Stimulated activated CD4-positive, alpha-beta T cell treated with anti-CD3 and anti-CD28 coated beads, Interleukin-2, amount 100 ng/mL, for 4 hours (primary cell): ENCODE results near the gene ALDH1A2.
"Not testable (repeated sequence)": the region's sequence is repeated elsewhere in the genome, so short reads cannot be mapped to it uniquely, and the experiment has no call there.

Experiments used
- DNase-seq: peaks from one replicate; pipeline ENCODE4 v3.0.0-alpha.2; 2020; ENCODE audit warnings: low read depth

Gene ALDH1A2

DNA sequence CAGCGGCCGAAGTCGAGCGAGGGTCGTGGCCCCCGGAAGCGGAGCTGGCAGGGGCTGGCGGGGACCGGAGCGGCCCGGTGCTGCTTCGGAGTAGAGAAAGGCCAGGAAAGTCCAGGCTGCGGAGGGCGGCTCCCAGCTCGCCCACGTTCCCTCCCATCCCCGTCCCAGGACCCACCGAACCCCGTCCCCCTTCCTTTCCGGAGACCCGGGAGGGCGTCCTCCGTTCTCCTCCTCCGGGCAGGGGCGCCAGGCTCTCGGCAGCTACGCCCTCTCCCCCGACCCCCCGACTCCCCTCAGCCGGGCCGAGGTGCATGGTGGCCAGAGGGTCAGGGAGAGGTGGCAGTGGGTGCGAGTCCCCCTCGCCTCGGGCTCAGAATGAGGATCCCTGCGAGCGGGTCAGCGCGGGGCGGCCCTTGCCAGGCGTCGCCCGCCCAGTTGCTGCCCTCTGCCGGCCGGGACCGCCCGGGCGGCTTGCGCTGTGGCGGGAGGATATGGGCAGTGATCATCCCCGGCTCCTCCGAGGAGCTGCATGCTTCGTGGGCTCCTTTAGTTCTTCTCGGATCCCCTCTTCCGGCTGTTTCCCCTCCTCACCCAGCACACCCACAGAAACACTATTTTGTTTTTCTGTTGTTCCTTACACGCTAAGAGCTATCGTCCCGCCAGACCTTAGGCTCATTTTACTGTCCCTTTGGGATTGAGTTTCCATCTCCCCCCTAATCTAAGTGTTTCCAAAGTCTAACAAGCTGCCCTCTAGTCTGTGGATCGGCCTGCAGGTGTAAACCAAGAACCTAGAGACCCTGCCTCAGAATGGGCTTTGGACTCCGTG lies 744 bp upstream of the ALDH1A2 start:
- DNase-seq: peak; percentile 8

DNA sequence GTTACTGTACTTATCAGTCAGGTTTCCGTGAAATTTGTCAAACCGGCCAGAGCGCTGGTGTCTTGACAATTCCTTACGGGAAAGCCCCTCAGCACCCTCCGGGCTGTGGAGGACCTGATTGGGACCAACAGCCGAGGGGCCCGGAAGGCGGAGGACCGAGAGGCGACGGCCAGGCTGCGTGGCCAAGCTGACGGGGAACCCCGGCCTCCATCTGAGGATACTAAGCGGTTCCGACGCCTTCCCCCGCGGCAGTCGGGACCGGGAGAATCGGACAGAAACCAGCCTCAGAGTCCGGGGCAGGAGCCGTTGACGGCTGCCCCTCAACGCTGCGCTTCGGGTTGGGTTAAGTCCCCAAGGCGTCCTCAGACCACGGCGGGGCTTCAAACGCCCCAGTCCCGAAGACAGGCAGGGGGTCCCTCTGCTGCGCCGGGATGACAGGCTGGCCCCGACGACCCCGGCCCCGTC lies 499 bp downstream of the ALDH1A2 start:
- no peak for DNase-seq

DNA sequence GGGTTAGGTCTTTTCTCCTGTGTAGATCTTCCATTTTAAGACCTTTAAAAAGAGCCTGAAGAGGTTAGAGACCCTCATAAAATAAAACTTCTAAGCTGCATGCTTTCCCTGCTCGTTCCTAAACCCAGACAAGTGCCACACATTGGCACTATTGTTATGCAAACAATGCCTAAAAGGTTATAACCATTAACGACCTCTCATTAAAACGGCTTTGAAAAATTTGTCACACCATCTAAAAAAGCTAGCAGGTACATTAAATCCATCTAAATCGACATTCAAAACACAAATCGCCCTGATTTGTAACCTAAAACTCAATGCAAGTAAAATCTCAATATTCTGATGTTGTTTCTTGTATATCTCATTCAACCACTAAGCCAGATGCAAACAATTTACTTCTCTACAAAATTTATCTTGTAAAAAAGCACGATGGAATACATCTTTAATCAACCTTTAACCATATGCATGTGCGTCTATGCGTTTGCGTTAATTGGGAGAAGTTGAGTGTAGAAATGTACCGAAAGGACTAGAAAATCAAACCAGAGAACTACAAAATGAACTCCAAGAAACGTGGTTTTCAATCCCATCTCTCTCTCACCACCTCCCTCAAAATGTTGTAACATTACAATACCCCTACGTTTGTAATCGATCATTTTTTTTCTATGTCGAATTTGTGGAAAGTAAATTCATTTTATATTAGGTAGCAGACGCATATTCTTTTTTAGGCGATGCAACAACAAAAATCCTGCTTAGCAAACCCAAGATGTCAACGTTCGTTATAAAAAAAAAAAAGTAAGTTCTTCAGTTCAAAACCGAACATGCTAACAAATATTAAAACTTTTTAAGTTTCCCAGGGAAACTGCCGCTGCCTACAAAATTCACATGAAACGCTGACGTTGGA lies 1.2 kb downstream of the ALDH1A2 start:
- DNase-seq: no peak

- no peak for DNase-seq
Measured at GRCh38 chr15:58063614-58064013, 1.9 kb downstream of the ALDH1A2 start.

DNA sequence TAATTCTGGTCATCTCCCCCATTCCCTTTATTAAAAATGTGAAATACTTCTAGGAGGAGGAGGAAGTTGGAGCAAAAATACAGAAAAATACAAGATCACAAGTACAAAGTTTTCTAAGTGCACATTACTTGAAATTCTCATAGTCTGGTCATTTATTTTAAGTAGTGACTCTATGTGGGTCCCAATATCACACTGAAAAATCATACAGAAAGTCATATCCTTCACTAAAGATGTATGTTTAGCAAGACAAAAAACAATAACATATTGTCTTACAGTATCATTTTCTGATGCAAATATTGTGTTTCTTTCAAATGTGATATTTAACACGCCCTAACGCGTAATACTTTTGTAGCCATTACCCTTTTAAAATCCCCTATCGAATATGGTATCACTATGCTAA lies 2.5 kb downstream of the ALDH1A2 start:
- no peak for DNase-seq

- no peak for DNase-seq
Measured at GRCh38 chr15:58062175-58062574, 3.3 kb downstream of the ALDH1A2 start.

DNA sequence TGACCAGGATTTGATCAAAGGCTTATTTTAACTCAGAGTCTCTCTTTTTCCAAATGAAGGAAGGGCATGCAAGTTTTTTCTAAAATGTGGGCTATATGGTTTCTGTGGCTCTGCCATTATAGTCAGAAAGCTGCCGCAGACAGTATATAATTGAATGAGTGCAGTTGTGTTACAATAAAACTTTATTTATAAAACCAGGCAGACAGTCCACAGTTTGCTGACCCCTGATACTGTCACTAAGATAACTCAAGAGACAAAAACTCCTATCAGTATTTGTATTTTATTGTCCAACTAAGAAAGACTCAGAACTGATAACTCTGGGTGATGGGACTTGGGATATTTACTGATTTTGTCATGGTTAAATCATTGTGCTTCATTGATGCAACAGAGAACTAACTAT lies 4.9 kb downstream of the ALDH1A2 start:
- DNase-seq: no peak

- DNase-seq: no peak
Measured at GRCh38 chr15:58058729-58059128, 6.8 kb downstream of the ALDH1A2 start.

- no peak for DNase-seq
Measured at GRCh38 chr15:58058073-58058472, 7.4 kb downstream of the ALDH1A2 start.

DNA sequence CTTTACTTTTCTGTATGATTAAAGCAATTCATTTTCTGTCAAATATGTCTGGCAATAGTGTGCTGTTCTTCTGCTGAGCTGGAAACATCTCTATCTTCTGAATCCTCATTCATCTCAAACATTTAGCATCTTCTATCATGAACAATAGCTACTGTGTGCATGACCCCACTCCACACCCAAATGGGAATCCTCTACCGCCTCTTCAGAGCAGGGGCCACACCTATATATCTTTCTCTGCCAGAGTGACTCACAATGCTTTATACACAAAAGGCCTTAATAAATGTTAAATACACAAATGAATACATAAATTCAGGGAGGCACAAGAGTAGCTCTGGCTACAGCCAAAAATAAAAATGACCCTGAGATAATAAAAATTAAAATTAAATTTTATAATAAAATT lies 8.0 kb downstream of the ALDH1A2 start:
- DNase-seq: no peak

DNA sequence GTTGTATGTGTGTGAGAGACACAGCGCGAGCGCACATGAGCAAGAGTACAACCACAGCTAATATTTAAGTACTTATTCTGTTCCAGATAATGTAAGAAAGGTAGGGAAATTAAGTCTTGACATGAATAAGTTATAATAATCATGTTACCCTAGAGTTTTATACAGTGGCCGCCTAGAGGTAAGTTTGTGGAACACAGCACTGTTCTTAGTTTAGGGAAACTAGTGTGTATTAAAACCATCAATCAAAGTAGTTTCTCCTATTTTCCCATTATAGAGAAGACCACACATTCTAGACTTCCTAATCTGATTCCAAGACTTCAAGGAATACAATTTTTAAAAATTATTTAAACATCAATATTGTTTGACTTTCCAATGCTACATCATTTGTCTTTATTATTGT lies 9.5 kb downstream of the ALDH1A2 start:
- DNase-seq: no peak

DNA sequence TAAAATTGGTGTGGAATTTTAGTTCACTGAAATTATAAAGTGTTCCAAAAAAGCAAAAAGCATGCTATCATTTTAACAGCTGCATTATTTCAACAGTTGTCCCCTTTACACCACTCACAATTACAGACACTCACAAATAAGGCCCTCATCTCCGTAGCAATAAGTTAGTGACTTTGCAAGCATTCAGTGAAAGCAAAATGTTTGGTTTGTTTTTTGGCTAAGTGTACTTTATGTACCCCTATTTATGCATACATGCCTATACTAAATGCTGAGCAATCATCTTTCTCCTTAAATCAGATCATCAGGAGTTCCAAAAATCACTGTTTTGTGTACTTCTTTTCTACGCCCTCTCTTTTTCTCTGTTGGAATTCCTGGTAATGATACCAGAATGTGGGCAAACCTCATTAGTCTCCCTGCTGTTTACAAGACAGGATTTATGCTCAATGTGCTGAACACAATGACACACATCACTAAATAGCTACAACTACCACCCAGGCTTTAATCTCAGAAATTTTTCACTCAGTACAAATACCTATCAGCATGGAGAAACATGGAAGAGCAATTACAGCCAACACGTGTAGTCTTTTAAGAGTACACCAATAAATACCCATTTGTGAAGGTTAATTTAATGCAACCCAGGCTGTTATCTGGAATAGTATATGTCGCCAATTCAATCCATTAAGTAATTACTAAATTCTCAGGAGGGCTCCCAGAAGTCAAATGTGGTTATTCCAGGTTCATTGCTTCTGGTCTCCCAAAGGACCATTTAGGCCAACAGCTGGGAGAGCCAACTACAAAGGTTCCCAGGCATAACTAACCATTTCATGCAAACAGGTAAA lies 12.0 kb downstream of the ALDH1A2 start:
- no peak for DNase-seq

DNA sequence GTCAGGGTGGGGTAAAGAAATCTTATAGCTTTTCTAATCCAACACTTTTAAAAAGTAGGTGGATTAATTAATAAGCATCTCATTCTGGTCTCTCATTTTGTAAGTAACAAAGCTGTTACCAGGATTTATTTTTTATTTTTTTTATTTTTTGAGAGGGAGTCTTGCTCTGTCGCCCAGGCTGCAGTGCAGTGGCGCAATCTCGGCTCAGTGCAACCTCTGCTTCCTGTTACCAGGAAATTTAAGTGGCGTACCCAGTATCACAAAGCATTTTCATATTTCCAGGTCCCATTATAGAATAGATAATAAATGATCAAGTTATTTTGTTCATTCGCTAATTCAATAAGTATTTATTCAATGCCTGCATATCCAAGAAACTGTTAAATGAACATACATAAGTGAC lies 13.2 kb downstream of the ALDH1A2 start:
- no peak for DNase-seq

- no peak for DNase-seq
Measured at GRCh38 chr15:58049520-58050227, 15.8 kb downstream of the ALDH1A2 start.

- no peak for DNase-seq
Measured at GRCh38 chr15:58048261-58048660, 17.2 kb downstream of the ALDH1A2 start.

GRCh38 chr15:58047149-58047548 lies 18.4 kb downstream of the ALDH1A2 start:
- no peak for DNase-seq

DNA sequence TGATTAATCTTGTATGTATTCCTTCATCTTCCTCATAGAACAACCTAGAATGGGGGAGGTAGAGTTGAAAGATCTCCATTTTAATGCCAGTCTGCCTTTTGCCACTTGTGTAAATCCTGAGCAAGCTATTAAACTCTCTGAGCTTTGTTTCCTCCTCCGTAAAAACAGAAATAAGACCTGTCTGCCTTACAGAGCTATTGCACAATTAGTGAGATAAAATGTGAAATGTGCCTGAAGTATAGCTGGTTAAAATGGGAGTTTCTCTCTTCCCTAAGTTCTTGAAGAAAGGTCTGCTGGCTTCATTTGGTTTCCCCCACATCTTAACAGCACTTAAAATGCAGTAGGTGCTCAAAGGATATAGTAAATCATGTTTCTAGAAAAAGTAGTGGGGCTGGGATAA lies 19.0 kb downstream of the ALDH1A2 start:
- no peak for DNase-seq

GRCh38 chr15:58045376-58045775 lies 20.1 kb downstream of the ALDH1A2 start:
- not testable (repeated sequence) for DNase-seq

- DNase-seq: no peak
Measured at GRCh38 chr15:58044551-58044950, 21.0 kb downstream of the ALDH1A2 start.

- DNase-seq: peak; percentile 10
Measured at GRCh38 chr15:58043192-58043903, 22.2 kb downstream of the ALDH1A2 start.

GRCh38 chr15:58042006-58042405 lies 23.5 kb downstream of the ALDH1A2 start:
- DNase-seq: no peak
